Activated gamma-delta T cell treated with anti-CD3 and anti-CD28 coated beads, Interleukin-2, amount 50 U/mL, for 16 hours (primary cell): ENCODE measurements around the gene HIVEP3.

Experiments used
- DNase-seq: peaks from one replicate; pipeline ENCODE4 v3.0.0-alpha.2; 2020; ENCODE audit warnings: low read depth

The HIVEP3 gene

DNA sequence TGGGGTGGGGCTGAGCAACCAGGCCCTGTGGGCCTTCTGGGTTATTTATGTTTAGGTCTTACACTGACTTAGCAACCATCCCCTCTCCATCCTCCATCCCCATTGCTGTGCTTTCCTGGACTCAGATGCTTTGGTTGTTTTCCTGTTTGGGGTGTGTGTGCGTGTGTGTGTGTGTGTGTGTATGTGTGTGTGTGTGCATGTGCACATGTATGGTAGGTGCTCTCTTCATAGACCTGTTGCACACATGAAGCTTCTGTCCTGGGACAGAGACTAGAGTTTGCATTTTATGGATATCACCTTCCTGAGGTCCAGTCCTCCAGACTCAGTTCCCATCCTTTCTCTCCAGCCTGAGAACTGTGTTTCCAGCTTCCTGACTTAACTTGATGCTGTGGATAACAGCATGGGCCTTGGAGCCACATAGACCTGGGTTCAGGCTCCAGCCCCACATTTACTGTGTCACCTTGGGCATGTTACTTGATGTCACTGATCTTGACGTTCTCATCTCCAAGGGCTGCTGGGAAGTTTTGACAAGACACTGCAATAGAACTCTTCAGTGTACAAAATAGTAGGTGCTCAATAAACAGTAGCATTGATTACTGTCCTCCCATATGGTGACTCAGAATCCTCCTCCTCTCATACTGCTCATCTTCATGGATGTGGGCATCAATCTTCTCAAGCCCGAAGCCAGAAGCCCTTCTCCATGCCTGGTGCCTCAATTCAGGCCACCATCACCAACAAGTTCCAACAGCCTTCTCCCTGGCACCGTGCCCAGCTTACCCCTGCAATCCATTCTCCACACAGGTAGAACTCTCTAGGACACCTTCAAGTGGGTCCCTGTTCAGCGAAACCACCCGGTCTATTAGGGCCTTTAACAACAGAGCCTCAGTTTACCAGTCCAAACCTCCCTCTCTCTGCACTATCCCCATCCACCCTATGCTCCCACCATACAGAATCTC is 252.5 kb downstream of the HIVEP3 start:
- no peak for DNase-seq

DNA sequence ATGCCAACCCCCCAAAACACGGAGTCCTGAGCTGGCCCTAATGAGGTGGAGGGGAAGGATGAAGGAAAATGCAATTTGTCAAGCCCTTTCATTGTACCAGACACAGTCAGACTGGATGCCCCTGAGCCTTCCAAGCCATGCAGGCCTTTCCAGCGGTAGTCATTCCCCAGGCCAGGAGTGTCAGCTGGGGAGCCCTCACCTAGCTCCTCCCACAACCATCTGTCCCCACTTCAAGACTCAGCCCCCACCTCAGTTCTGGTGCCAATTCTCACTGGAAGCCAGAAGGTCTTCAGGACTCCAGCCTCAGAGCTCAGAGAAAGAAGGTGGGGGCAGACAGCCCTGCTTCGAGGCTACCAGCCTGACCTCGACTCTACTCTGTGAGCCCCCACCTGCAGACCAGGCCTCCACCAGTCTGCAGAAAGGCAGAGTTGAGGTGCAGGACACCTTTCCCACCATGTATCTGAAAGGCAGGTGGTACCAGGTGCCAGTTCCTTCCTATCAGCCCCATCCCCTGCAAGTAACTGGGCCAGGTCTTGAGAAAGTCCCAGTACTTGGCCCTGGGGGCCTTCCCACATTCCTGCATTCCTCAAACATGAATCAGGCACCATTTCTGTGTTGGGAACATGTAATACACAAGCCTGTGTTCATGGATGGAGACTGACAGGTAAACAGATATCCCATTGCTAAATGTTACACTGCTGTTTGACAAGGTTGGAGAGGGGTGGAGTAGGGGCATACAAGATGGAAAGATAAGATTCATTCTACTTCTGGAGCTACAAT is 253.7 kb downstream of the HIVEP3 start:
- no peak for DNase-seq

DNA sequence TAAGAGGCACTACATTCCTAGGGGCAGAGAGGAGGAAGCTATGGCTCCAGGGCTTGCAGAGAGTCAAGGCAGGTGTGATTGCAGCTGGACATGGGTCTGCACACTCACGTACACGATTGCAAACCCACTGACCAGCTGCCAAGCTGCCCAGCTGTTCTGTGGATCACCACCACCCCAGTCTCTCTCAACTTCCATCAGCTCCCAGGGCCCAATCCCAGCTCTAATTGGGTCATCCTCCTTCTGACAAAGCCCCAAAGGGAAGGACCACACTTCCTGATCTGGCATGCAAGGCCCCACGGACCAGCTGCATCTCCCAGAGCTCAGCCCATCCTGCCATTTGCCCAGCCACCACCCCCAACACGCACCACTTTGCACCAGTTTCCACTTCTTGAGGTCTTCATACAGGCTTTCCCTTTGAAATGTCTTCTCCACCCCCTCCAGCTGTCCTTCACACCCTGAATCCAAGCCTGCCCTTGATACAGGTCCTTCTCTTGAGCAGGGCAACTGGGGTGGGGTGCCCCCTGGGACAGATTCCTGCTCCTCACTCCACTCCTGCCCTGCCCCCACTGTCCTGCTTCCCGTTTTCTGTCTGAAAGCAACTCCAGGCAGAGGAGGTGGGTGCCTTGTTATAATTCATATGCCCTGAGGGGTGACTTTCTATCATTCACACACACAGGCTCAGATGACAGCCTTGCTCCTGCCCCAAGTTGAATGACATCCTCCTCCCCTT is 254.9 kb downstream of the HIVEP3 start:
- DNase-seq: no peak

DNA sequence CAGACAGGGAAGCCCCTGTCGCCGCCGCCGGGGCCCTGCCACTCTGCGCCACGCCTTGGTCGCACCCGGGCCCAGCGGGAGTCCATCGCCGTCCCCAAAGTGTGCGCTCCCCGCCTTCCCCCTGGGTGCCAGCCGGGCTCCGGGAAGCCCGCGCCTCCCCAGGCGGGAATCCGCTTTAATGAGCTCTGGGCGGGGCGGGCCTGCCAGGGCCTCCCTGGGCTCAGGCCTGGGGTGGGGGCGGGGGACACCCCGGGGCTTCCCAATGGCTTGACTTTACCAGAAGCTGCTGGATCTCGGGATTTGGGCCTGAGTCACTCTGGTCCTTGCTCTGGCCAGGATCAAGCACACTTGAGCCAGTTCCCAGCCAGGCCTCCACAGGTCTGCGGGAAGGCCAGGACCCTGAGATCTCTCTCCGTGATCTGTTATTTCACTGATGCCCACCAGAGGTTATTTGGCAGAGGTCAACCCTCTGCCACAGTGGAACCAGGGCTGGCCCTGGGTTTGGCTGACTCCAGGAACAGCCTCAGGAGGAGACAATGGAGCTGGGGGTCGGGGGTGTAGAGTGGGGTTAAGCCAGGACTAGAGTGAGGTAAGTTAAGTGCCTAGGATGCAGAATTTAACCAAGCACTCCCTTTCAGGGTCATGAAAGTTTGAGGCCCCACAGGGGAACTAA is 255.8 kb downstream of the HIVEP3 start:
- no peak for DNase-seq

DNA sequence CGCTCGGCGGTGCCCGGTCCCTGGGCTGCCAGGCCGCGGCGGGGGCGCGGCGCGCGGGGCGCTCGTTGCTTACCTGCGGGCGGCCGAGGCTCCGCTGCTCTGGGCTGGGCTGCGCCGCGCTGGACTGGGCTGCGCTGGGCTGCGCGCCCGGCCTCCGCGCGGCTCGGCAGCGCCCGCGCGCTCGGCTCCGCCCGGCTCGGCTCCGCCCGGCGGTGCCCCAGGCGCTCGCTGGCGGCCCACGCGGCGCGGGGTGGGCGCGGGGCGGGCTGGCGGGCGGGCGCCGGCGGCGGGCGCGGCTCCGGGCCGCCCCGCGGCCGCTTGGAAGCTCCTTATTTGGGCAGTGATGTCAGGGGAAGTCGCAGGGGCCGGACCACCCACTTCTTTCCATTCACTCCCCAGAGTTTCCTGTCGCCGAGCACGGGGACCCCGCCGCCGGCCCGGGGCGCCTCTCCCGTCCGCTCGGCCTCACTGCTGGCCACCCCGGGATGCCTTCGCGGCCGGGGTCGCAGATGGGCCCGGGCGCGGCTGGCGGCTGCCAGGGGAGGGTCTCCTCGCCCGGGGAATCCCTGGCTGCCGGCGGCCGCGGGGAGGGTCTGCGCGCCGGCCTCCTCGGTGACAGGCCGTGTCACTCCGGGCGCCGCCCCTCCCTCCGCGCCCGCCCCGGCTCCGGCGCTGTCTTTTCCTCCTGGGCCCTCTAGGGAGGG is 256.5 kb downstream of the HIVEP3 start:
- peak; percentile 70 for DNase-seq

DNA sequence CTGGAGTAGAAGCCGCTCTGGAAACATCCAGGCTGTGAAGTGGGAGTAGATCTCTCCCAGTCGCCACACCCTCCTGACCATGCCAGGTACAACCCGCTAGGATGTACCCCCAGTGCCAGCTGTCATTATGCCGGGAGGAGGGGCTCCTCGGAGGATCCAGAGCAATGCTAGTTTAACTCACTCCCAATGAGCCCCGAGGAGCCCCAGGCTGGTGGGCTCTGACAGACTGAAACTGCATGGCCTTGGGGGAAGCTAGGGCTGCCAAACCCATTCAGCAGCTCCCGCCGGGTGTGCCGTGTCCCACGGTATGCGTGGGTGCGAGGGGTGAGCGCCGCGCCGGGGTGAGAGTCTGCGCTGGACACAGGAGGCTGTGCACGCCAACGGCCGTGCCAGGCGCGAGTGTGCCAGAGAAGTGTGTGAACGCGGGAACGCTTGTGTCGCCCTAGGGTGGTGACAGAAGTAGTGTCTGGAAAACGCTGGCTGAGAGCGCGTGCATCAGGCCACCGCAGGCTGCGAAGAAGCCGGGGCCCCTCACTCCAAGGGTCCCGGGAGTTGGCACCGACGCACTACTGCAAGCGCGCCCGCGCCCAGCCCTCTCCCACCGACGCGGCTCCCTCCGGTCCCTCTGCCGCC is 257.2 kb downstream of the HIVEP3 start:
- DNase-seq: no peak

DNA sequence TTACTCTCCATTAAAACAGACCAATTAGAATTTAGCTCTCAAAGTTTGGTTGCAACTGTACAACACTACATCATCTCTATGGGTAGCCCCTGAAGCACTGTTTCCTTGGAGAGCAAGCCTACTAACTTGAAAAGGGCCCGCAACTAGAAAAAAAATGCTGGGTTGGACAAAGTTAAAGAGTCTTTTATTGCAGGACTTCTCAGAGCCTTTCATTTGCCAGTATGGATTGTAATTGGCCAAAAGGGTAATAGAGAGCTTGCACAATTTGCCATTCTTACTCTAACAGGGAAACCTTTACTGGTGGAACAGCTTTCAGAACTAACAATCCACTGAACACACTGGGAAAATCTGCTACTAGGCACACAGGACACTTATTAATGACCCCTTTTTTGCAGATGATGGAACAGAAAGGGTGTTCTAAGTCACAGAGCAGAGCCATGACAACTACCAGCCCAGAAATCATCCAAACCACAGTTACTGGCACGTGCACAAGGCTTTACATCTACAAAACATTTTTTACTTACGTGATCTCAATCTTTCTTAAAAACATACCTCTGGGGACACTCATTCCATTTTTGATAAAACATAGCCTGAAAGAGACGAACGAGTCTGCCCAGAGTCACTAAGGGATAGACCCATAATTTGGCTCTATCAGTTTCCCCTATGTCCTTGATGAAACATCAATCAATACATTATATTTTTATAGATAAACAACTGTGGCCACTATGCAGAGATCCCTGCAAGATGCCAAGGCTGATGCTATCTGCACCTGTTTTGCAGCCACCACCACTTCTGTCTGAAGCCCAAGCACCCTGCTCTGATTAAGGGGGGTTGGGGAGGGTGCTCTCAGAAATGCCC is 257.9 kb downstream of the HIVEP3 start:
- DNase-seq: no peak

DNA sequence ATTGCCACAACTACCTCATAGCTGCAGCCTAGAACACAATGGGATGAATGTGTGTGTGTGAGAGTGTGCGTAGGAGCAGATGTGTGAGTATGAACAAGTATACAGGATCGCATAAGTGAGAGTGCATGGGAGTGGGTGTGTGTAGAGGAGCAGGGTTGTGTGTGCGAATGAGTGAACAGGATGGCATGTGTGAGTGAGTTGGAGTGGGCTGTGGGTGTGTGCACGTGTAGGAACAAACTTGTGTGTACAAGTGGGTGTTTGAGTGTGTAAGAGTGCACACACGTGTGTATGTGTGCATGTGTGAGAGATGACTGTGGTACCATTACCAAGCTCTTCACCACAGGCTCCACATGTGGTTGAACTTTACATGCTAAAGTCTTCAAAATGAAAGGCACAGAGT is 258.8 kb downstream of the HIVEP3 start:
- no peak for DNase-seq

DNA sequence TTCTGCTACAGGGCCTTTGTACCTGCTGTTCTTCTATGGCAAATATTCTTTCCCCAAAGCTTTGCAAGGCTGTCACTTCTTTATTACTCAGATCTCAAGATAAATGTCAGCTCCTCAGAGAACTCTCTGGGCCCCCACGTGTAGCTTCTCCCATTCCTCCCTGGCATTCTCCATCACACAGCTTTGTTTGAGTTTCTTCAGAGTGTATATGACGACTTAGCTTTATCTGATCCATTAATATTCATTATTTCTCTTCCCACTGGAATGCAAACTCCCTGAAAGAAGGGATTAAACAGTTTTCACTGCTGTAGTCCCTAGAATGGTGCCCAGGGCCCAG is 259.6 kb downstream of the HIVEP3 start:
- DNase-seq: no peak

DNA sequence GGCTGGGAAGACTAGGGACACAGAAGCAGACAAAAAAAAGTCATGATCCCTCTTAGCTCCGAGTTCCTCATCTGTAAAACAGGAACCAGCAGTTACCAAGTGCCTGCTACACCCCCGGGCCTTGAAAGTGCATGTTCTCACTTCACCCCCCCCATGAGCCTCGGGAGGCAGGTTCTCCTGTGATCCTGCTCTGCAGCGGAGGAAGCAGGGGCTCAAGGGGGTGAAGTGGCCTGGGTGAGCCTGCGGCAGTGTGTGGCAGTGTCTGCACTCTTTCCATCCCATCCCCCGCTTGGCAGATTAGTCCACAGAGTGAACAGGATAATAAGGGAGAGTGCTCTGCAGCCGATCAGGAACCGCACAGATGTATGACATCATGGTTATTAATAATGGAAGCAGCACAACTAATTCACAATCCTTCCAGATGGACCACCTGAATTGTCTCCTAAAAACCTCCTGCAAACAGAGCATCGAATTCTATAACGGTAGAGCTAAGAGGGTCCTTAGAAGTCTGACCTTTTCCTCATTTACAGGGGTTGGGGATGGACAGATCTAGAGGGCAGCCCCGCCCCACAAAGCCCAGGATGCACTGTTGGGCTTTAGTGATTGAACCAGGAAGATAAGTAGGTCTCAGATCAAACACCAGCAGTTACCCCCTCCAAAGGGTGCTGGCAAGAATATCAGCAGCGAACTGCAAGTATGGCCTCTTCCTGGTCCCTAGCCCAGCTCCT is 260.1 kb downstream of the HIVEP3 start:
- DNase-seq: no peak

DNA sequence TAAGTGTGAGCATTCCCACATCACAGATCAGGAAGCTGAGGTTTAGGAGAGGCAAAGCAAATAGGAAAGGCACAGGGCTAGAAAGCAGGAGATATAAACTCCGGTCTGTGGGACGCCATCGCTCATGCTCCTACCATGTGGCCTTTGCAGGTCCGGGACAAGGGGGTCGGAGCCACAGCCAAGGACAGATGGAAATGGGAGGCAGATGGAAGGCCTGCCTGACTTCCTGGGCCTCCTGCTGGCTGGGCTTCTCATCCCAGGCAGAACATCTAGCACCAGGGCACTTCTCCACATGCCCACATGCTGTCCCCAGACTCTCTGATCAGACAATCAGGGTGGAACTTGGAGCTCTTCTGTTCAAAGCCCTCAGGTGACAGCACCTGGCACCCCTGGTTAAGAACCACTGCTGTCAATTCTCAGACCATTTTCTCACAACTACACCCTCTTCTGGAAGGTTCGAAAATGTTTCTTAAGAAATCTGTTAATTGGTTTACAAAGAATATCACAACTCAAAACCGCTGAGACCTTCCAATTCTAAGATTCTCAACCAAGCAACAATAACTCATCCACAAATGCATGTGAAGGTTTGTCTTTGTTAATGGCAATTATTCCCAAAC is 260.9 kb downstream of the HIVEP3 start:
- DNase-seq: no peak

DNA sequence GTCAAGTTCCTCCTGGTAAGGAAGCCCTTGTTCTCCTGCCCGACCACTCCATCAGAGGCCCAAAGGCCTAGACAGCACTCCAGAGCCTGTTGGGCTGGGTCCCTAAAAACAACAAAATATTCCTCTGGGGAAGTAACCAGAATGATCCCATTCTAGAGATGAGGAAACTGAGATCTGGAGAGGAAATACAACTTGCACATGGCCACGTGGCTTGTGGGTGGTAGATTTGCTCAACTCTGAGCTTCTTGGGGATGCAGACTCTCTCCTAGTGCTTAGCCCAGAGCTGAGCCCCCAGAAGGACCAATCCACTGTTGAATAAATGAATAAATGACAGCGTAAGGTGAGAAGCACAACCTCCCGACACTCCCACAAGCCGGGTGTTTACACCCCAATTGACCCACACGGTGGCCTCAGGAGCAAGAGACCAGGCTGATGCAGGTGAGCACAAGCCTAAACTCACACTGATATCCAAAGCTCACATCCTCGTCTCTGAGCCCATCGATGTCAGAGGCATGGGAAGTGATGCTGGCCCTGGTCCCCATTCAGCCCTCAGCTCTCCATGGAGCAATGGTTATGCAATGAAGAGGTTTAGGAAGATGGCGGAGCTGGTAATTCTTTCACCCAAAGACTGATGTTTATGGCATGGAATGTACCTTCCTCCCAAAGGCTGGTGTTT is 261.8 kb downstream of the HIVEP3 start:
- DNase-seq: no peak

DNA sequence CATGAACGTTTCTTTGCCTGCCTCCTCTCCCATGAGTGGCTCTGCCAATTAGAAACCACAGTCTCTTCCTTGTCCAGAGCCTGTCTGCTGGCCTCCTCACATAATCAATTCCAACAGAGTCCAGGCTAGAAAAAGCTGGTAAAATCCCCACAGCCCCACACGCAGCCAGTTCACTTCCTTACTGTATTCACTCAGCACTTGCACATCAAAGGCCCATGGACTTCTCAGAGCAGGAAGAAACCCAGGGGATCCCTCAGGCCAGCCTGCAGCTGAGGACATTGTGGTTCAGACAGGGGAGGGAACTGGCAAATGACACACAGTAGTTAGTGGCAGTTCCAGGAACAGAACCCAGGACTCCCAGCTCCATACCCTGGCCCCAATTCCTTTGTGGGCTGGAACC is 262.7 kb downstream of the HIVEP3 start:
- no peak for DNase-seq

DNA sequence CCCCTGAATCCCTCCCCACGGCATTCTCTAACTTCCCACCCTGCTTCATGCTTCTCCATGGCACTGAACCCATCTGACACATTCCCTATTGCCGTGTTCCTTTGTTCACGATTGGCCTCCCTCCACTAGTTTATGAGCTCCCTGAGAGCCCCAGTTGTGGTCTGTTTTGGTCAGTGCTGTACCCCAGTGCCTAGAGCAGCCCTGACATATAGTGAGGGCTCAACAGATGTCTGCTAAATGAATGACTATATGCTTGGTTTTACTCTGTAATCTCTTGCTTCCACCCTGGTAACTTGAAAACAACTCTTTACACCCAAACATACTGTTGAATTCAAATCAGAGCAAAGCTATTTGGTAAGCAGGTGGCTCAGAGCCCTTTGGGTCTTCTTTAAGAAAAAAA is 263.1 kb downstream of the HIVEP3 start:
- DNase-seq: no peak

DNA sequence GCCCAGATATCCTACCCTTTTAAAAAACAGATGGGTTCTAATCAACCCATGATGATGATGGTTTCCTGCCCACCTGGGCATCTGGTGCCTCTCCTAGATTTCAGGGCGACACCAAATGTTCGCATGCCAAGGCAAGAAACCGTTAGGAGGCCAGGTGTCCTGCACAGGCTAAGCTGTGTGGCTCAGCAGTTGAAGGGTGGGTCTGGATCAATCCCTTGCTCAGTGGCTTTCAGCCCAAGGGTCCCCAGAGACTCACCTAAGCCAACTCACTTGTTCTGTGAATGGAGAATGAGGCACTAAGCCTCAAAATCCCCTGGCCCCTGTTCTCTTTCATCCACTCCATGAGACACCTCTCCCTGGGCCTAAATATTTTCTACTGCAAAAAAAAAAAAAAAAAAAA is 265.1 kb downstream of the HIVEP3 start:
- DNase-seq: no peak

DNA sequence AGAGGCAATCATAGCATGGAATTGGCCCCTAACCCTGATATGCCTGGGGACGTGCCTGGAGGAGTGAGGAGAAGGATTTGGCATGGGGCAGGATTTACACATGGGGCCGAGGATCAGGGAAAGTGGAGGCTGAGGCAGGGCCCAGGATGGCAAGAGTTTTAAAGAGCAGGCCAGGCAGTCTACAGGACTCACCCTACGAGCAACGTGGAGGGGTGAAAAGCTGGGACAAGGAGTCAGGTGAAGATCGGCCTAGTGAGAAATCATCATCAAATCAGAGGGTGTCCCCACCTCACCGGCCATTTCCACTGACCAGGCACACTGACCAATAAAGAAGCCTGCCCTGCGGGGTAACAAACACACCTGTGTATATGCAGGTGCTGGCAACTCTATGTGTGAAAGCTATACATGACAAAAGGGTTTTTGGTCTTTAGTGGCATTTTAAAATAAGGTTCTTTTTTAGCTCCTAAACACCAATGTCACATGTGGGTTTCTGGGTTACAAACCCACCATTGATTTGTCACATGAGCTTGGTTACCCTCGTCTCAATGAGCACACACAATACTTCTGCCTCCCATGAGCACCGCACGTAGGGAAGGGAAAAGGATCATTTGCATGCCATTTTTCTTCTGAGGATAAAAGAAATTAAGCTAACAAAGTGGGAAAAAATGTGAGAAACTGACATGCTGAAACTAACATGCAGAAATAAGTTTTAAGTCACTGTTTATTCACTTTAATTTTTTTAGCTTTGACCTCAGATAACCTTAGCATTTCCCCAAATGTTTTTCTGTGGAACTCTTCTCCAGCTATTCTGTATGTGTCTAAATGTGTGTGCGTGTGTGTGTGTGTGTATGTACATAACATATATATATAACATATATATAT is 266.1 kb downstream of the HIVEP3 start:
- DNase-seq: no peak
